Fibroblast of lung (primary cell): ENCODE results near the gene ZNF688. TPM values are rescaled to one million over a fixed set of nuclear protein-coding genes. Genes with fewer than 3 reads are reported as not detected.

Source experiments
- DNase-seq, 2 donors: peaks; one replicate each; pipeline versions ENCODE4 v3.0.0 to v3.0.0-alpha.2; 2010; ENCODE audit warnings: low read depth in 2 of 2
- H2AFZ ChIP-seq: 2 replicates; pipeline ENCODE4 v1.5.1; 2012; ENCODE audit warnings: low read length, control low read depth, inconsistent platforms
- H3K27ac ChIP-seq: 2 replicates; pipeline ENCODE4 v1.5.1; 2011; ENCODE audit warnings: low read length, control low read depth; ENCODE audit not compliant: insufficient read depth
- H3K27me3 ChIP-seq: 2 replicates; pipeline ENCODE4 v1.5.1; 2011; ENCODE audit warnings: mild to moderate bottlenecking, low read length; ENCODE audit not compliant: control insufficient read depth, insufficient read depth
- H3K36me3 ChIP-seq: 2 replicates; pipeline ENCODE4 v1.5.1; 2011; ENCODE audit warnings: low read length; ENCODE audit not compliant: control insufficient read depth, insufficient read depth
- H3K4me1 ChIP-seq: 2 replicates; pipeline ENCODE4 v1.5.1; 2011; ENCODE audit warnings: low read length; ENCODE audit not compliant: control insufficient read depth, insufficient read depth; ENCODE audit errors: extremely low read depth
- H3K4me2 ChIP-seq: 2 replicates; pipeline ENCODE4 v1.5.1; 2011; ENCODE audit warnings: low read length, control low read depth; ENCODE audit not compliant: insufficient read depth; ENCODE audit errors: extremely low read depth
- H3K4me3 ChIP-seq, 4 experiments: fragments of 200-600 bp in 1 of 4; sonication (generic) in 1 of 4; replicated peaks in 1 of 4; 2 replicates each; pipeline ENCODE4 v1.5.1; 2011 to 2016; ENCODE audit warnings: low read length in 4 of 4, low read depth in 3 of 4, mild to moderate bottlenecking in 3 of 4, control low read depth in 2 of 4, inconsistent platforms in 1 of 4, mixed read lengths in 1 of 4; ENCODE audit not compliant: insufficient read depth in 1 of 4; ENCODE audit errors: control extremely low read depth in 1 of 4
- H3K79me2 ChIP-seq: 2 replicates; pipeline ENCODE4 v1.5.1; 2012; ENCODE audit warnings: mild to moderate bottlenecking, low read length, inconsistent platforms; ENCODE audit not compliant: control insufficient read depth, insufficient read depth
- H3K9ac ChIP-seq: 2 replicates; pipeline ENCODE4 v1.5.1; 2011; ENCODE audit warnings: mild to moderate bottlenecking, low read length, control low read depth; ENCODE audit not compliant: insufficient read depth
- H3K9me3 ChIP-seq: 2 replicates; pipeline ENCODE4 v1.5.1; 2012; ENCODE audit warnings: low read depth, low read length; ENCODE audit not compliant: control insufficient read depth, insufficient read depth
- H4K20me1 ChIP-seq: 2 replicates; pipeline ENCODE4 v1.5.1; 2011; ENCODE audit warnings: low read length; ENCODE audit not compliant: control insufficient read depth, insufficient read depth; ENCODE audit errors: extremely low read depth
- CTCF ChIP-seq, 2 donors: IDR thresholded peaks in 1 of 2; conservative IDR thresholded peaks in 1 of 2; 1 replicate in 1 of 2; 2 replicates in 1 of 2; pipeline ENCODE4 v1.5.1; 2011 to 2012; ENCODE audit warnings: low read length in 2 of 2, control low read depth in 1 of 2, inconsistent platforms in 1 of 2, low read depth in 1 of 2, mild to moderate bottlenecking in 1 of 2
- EZH2 ChIP-seq: IDR thresholded peaks from 2 replicates; pipeline ENCODE4 v1.5.1; 2012; ENCODE audit warnings: low read length, control low read depth, mild to moderate bottlenecking; ENCODE audit errors: missing control alignments
- polyA plus RNA-seq, 2 donors: library from polyadenylated mRNA; depleted of rRNA in 1 of 2; stranded (reverse) in 1 of 2; unstranded in 1 of 2; fragments of >200 nt; gene quantifications; 2 replicates each; pipeline ENCODE4 v1.2.1, GENCODE V29; 2011 to 2012; ENCODE audit warnings: missing spikeins in 1 of 2
- total RNA-seq: library from RNA; depleted of rRNA; stranded (reverse); fragments of >200 nt; gene quantifications from 2 replicates; pipeline ENCODE4 v1.2.1, GENCODE V29; 2014

Gene ZNF688
- total and polyA plus RNA-seq, 2 donors (not counting 1 experiment from before 2014, with no cell fraction given), result 3.0 to 12.9 TPM

DNA sequence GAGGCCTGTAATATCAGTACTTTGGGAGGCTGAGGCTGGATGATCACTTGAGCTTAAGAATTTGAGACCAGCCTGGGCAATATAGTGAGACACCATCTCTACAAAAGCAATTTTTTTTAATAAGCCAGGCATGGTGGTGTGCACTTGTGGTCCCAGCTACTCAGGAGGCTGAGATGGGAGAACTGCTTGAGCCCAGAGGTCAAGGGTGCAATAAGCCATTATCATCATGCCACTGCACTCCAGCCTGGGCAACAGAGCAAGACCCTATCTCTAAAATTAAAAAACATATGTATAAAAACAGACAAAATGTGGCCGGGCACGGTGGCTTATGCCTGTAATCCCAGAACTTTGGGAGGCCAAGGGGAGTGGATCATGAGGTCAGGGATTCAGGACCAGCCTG is 17.1 kb upstream of the ZNF688 start:
- no peak overlapping the region for H3K27ac ChIP-seq
- H4K20me1 ChIP-seq, result no peaks in the 10 kb centered on the region
- peaks cover 4% of the 10 kb centered on the region for H3K4me1 ChIP-seq
- H3K4me2 ChIP-seq, result no peak overlapping the region
- no peak for DNase-seq
- no peak overlapping the region for H2AFZ ChIP-seq
- TF ChIP-seq CTCF (conservative IDR thresholded peaks at IDR 0.05 in 1 of 2, IDR thresholded peaks at IDR 0.05 in 1 of 2; ENCODE audit: low read depth in 1 of 2, low read length in 2 of 2) (no peak), EZH2 (no peak)
- peaks cover 9% of the 10 kb centered on the region for H3K79me2 ChIP-seq
- H3K36me3 ChIP-seq, result no peaks in the 10 kb centered on the region
- H3K27me3 ChIP-seq, result no peaks in the 10 kb centered on the region
- no peak overlapping the region for H3K4me3 ChIP-seq
- H3K9ac ChIP-seq, result no peak overlapping the region
- no peaks in the 10 kb centered on the region for H3K9me3 ChIP-seq

GRCh38 chr16:30585400-30586191 is 14.1 kb upstream of the ZNF688 start, which contains the start of gene ZNF785:
Gene ZNF785, minus strand, starts transcription at chr16:30585697. Its CDS starts 86 bp downstream, at chr16:30585611.
- peak within 1 kb of the TSS; percentile 96 for H2AFZ ChIP-seq
- no peaks in the 10 kb centered on the region for H3K9me3 ChIP-seq
- peak within 1 kb of the TSS; percentile 60 for H3K9ac ChIP-seq
- peak; percentile 99 for DNase-seq
- peak within 1 kb of the TSS; percentile 71 to 95 (median 74) for H3K4me3 ChIP-seq
- TF ChIP-seq EZH2, result no peak
- TF ChIP-seq CTCF (conservative IDR thresholded peaks at IDR 0.05 in 1 of 2, IDR thresholded peaks at IDR 0.05 in 1 of 2; ENCODE audit: low read depth in 1 of 2, low read length in 2 of 2), result no peak
- H3K4me2 ChIP-seq, result peak within 1 kb of the TSS; percentile 97
- no peaks in the 10 kb centered on the region for H4K20me1 ChIP-seq
- peaks cover 10% of the 10 kb centered on the region for H3K79me2 ChIP-seq
- peaks cover 2% of the 10 kb centered on the region for H3K36me3 ChIP-seq
- H3K4me1 ChIP-seq, result peaks cover 4% of the 10 kb centered on the region
- H3K27me3 ChIP-seq, result no peaks in the 10 kb centered on the region
- H3K27ac ChIP-seq, result peak within 1 kb of the TSS; percentile 72

- DNase-seq, result peak; percentile 14 to 22
- peaks cover 2% of the 10 kb centered on the region for H3K36me3 ChIP-seq
- H3K9me3 ChIP-seq, result no peaks in the 10 kb centered on the region
- peak overlapping the region; percentile 51 to 95 (median 63) for H3K4me3 ChIP-seq
- peak overlapping the region; percentile 57 for H2AFZ ChIP-seq
- no peaks in the 10 kb centered on the region for H3K27me3 ChIP-seq
- TF ChIP-seq CTCF (conservative IDR thresholded peaks at IDR 0.05 in 1 of 2, IDR thresholded peaks at IDR 0.05 in 1 of 2; ENCODE audit: low read depth in 1 of 2, low read length in 2 of 2) (no peak), EZH2 (no peak)
- peaks cover 4% of the 10 kb centered on the region for H3K4me1 ChIP-seq
- no peaks in the 10 kb centered on the region for H4K20me1 ChIP-seq
- peak overlapping the region; percentile 72 for H3K27ac ChIP-seq
- H3K79me2 ChIP-seq, result peaks cover 10% of the 10 kb centered on the region
- H3K4me2 ChIP-seq, result peak overlapping the region; percentile 97
- peak overlapping the region; percentile 60 for H3K9ac ChIP-seq
Observed at GRCh38 chr16:30585022-30585399, 13.5 kb upstream of the ZNF688 start.
